GM13977 (cell line): ENCODE data around the gene PIP5K1B.
A peak's percentile ranks its signal among the peaks of the same experiment; 100 is the strongest.

ENCODE experiments used
- DNase-seq: peaks from one replicate; pipeline ENCODE4 v3.0.0; 2012; ENCODE audit warnings: low spot score
- in situ Hi-C: fragments of 300-500 bp; cut with MboI; formaldehyde crosslinking; loops from one replicate; pipeline ENCODE4 v1.12.0; 2022; ENCODE audit warnings: low sequenced_read_pairs, low pct_unique_long_range_greater_than_20kb, mixed read lengths, inconsistent platforms; ENCODE audit not compliant: unreplicated experiment
- TF ChIP-seq, protein P1 (sequence below): IDR thresholded peaks from 2 replicates; pipeline ENCODE4 v1.5.1; 2012; ENCODE audit warnings: mild to moderate bottlenecking, control low read depth; ENCODE audit not compliant: insufficient read depth; ENCODE audit errors: extremely low read depth, missing control alignments

PIP5K1B gene

DNA sequence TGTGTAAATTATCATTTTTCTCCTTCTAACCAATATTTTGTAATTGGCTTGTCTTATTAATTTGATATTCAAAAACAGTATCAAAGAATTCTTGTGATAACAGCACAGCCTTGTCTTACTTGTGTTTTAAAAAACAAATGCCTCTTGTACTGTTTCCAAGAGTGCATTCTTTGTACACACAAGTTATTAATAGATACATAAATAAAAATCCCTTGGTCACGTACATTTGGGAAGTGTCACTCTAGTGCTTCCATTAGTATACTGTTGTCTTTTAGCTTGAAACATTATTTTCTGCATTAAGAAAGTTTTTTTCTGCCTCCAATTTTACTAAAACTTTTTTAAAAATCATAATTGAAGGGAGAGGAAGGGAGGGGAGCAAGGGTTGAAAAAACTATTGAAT is 133.2 kb downstream of the PIP5K1B start:
- in situ Hi-C loops, result no loop called here
- DNase-seq, result no peak
- TF ChIP-seq, protein P1, sequence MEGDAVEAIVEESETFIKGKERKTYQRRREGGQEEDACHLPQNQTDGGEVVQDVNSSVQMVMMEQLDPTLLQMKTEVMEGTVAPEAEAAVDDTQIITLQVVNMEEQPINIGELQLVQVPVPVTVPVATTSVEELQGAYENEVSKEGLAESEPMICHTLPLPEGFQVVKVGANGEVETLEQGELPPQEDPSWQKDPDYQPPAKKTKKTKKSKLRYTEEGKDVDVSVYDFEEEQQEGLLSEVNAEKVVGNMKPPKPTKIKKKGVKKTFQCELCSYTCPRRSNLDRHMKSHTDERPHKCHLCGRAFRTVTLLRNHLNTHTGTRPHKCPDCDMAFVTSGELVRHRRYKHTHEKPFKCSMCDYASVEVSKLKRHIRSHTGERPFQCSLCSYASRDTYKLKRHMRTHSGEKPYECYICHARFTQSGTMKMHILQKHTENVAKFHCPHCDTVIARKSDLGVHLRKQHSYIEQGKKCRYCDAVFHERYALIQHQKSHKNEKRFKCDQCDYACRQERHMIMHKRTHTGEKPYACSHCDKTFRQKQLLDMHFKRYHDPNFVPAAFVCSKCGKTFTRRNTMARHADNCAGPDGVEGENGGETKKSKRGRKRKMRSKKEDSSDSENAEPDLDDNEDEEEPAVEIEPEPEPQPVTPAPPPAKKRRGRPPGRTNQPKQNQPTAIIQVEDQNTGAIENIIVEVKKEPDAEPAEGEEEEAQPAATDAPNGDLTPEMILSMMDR, result no peak

DNA sequence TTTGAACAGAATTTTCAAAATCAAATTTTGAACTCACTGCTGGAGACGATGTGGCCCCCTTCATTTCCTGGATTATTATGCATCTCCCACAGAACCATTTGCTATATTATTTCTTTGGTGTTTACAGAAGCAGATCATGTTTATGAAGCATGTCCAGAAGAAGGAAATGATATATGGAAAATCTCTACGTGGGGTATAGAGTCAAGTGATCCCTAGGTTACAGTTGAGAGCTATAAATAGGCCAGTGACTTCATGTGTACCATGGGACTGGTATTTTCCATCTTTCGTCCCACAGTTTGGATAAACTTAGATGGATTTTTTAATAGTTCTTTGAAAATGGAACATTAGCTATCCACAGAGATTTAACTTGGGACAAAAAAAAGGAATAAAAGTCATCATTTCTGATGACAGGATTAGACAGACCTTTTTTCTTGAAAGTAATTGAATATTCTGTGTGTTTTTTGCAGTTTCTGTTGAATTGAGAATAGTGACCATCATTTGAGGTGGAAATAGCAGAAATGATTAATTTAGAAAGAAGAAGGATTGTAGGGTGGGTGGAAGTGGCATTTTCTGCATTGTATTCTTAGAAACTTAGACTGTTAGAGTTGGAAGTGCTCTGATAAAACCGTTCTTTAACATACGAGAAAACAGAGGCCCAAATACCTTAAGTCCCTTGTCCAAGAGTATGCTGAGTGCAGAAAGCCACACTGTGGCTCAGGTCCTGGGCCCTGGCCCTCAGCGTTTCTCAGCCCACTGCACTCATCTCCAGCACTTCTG is 136.4 kb downstream of the PIP5K1B start:
- in situ Hi-C loops, result no loop called here
- TF ChIP-seq, protein P1, result no peak
- no peak for DNase-seq

DNA sequence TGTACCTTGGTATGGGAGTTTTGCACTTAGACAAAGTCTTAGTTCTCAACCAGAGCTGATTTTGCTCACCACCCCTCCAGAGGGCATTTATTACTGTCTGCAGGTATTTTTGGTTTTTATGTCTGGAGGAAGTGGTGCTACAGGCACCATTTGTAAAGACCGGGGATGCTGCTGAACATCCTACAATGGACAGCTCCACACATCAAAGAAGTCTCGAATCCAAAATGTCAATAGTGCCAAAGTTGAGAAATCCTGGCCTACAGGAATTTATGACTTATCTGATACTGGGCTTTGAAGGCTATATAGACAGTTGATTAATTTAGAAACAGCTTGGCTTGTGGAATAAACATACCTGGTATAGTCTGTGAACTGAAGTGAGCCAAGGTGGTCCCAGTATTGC is 137.5 kb downstream of the PIP5K1B start:
- in situ Hi-C loops, result no loop called here
- TF ChIP-seq, protein P1, result no peak
- DNase-seq, result no peak

DNA sequence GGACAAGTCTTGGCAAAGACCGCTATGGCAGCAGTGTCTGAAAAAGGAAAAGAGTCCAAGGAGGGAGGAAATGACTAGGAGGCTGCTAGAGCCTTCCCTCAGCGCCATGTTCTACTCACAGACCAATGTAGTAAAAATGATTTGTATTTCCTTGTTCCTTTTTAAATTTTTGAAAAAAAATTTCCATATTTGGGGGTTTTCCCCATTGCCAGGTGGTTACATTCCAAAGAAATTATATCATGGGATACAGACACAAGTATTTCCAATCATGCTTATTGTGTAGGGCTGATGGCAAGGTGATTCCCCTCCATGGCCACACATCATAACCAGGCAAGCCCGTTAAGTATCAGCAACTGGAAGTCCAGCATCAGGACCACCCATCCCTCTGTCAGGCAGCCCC is 138.2 kb downstream of the PIP5K1B start:
- in situ Hi-C loops, result no loop called here

DNA sequence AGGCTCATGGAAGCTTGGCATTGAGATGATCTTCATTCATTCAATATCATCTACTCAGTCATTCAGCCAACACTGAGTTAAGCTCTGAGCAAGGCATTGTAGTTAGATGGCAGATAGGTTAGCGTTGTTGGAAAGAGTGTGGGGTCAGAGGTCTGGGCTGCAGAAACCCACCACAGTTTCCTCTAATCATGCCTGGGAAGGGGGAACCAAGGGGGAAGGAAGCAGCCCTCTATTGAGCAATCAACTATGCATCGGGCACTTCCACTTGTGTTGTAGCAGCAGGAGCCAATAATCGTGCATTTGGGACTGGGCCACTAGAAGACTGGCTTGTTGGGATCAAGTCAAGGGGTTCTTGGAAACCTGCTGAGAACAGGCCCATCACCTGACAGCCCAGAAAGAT is 139.1 kb downstream of the PIP5K1B start:
- in situ Hi-C loops, result no loop called here
- TF ChIP-seq, protein P1, result no peak
- no peak for DNase-seq

More for the DNA sequence above, 138.2 kb downstream of the PIP5K1B start:
- TF ChIP-seq, protein P1, result no peak
- no peak for DNase-seq

DNA sequence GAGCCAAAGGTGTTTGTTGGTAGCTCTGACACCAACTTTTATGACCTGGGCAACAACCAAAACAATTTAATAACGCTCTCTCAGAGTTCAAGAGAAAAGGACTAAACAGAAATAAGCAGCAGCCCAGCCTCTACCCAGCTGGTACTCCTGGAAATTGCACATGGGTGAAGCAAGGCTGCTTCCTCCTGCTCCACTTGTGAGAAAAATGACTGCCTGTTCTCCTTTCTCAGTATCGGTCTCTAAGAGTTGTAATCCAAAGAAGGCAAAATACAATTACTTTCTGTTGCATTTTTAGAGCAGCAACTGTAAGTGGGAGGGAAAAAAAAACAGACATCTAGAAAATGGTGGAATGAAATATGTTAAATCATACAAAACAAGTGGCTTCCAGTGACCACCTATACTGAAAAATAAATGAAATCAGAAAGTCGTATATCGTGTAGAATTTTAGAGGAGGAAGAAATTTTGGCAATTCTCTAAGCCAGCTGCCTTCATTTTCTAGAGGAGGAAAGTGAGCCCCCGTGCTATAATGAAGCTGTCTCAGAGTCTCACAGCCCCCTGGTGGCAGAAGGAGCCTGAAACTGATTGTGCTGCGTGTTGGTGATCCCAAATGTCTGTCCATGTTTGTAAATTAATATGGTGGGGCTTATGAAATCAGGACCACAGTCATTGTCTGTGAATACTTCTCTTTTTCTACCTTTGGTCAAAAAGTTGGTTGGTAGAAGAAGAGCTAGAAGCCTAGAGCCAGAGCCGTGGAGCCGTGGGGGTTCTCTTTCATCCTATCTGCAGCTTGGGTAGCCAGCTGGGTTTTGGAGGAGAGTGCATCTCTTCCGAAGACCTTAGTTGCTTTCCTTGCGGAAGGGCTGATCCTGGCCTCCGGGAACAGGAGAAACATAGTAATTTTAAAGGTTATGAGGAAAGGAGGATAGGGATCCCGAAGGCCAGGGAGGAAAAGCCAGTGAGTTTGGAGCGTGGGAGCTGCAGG is 139.9 kb downstream of the PIP5K1B start:
- DNase-seq, result peak; percentile 21
- in situ Hi-C loops, result no loop called here

More for the DNA sequence above, 139.9 kb downstream of the PIP5K1B start:
- TF ChIP-seq, protein P1, result peak; percentile 56
